ENCODE measurements around the gene KIF5C. TPM values are rescaled to one million over a fixed set of nuclear protein-coding genes. Genes with fewer than 3 reads are reported as not detected.

KIF5C gene
- under 0.01 TPM in 2 replicates for total RNA-seq

GRCh38 chr2:148874868-148875341 is at the start of gene KIF5C:
Gene KIF5C, plus strand, starts transcription at chr2:148875227. Its CDS starts 391 bp downstream, at chr2:148875618.

DNA sequence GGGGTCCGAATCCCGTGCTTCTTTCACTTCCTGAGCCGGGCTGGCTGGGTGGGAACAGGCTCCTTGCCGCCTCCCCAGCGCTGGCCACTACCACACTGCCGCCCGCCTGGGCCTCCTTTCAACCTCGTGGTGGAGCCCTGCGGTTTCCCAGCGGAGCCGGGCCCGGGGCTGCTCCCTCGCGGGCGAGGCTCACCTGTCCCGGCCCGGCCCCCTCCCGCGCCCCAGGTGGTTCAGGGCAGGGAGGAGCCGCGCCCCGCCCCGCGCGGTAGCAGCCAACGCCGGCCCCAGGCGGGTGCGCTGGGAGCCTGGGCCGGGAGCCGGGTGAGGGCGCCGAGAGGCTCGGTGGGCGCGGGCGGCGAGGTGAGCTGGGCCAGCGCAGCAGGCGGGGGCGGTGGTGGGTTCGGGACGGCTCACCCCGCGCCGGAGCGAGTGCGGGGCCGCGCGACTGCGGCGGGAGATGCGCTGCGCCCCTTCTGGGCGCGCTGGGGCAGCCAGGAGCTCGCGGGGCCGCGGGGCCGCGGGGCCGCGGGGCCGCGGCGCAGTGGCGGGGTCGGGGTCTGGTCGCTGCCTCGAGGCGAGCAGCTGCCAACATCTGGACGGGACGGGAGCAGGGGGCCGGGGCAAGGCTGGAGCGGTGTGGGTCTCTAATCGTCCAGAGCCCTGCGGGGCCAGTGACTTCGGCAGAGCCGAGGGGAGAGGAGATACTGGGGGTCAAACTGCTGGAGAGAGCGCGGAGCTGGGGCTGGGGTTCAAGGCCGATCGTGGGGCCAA is 163.6 kb downstream of the KIF5C start, which contains the start of gene LYPD6B:
Gene LYPD6B, plus strand, starts transcription at position 258 of the 771 bp plus-strand sequence. CDS start 92,250 bp downstream, outside the sequence.

Other genes with a start within 250 kb of the KIF5C start
- gene EPC2, start 230.5 kb upstream of the KIF5C start, total RNA-seq, result 14.7 and 16.2 TPM in 2 replicates
- not detected in 2 replicates for gene LYPD6B, start 163.5 kb downstream of the KIF5C start, total RNA-seq

Data from epithelial cell of umbilical artery (primary cell).